KOPT-K1 (cell line): ENCODE data around the gene CDCA8.
"Not testable (repeated sequence)": the region's sequence is repeated elsewhere in the genome, so short reads cannot be mapped to it uniquely, and the experiment has no call there.

Experiments used
- H3K27ac ChIP-seq: fragments of 200-600 bp; sonication (generic); 2 replicates; pipeline ENCODE4 v1.5.1; 2016; ENCODE audit warnings: antibody characterized with exemption, mild to moderate bottlenecking, low read depth, low read length; ENCODE audit not compliant: poor library complexity, severe bottlenecking
- H3K36me3 ChIP-seq: fragments of 200-600 bp; sonication (generic); 2 replicates; pipeline ENCODE4 v1.5.1; 2017; ENCODE audit warnings: antibody characterized with exemption, mild to moderate bottlenecking, low read length, moderate library complexity; ENCODE audit not compliant: insufficient read depth
- H3K9me3 ChIP-seq: fragments of 200-600 bp; sonication (generic); 2 replicates; pipeline ENCODE4 v1.5.1; 2017; ENCODE audit warnings: antibody characterized with exemption, low read length, mild to moderate bottlenecking; ENCODE audit not compliant: insufficient read depth, poor library complexity, severe bottlenecking

The CDCA8 gene

GRCh38 chr1:37663426-37664000 is 28.8 kb upstream of the CDCA8 start:
- no peaks in the 10 kb centered on the region for H3K36me3 ChIP-seq
- no peak overlapping the region for H3K27ac ChIP-seq
- no peaks in the 10 kb centered on the region for H3K9me3 ChIP-seq

GRCh38 chr1:37666241-37666867 is 26.0 kb upstream of the CDCA8 start:
- no peaks in the 10 kb centered on the region for H3K9me3 ChIP-seq
- H3K27ac ChIP-seq, result no peak overlapping the region
- no peaks in the 10 kb centered on the region for H3K36me3 ChIP-seq

GRCh38 chr1:37667023-37667671 is 25.2 kb upstream of the CDCA8 start:
- Histone ChIP-seq H3K27ac (no peak overlapping the region), H3K9me3 (no peaks in the 10 kb centered on the region), H3K36me3 (no peaks in the 10 kb centered on the region)

GRCh38 chr1:37670133-37670532 is 22.2 kb upstream of the CDCA8 start:
- Histone ChIP-seq H3K27ac (no peak overlapping the region), H3K36me3 (no peaks in the 10 kb centered on the region), H3K9me3 (no peaks in the 10 kb centered on the region)

- Histone ChIP-seq H3K27ac (no peak overlapping the region), H3K9me3 (no peaks in the 10 kb centered on the region), H3K36me3 (no peaks in the 10 kb centered on the region)
These were observed 21.1 kb upstream of the CDCA8 start for GRCh38 chr1:37671261-37671660.

- H3K36me3 ChIP-seq, result no peaks in the 10 kb centered on the region
- H3K27ac ChIP-seq, result no peak overlapping the region
- no peaks in the 10 kb centered on the region for H3K9me3 ChIP-seq
These were observed 20.0 kb upstream of the CDCA8 start for GRCh38 chr1:37672136-37672870.

- H3K27ac ChIP-seq, result no peak overlapping the region
- no peaks in the 10 kb centered on the region for H3K9me3 ChIP-seq
- H3K36me3 ChIP-seq, result no peaks in the 10 kb centered on the region
These were observed 18.4 kb upstream of the CDCA8 start for GRCh38 chr1:37673920-37674319.

- no peaks in the 10 kb centered on the region for H3K9me3 ChIP-seq
- no peak overlapping the region for H3K27ac ChIP-seq
- peaks cover 9% of the 10 kb centered on the region for H3K36me3 ChIP-seq
These were observed 15.8 kb upstream of the CDCA8 start for GRCh38 chr1:37676281-37677142.

- H3K36me3 ChIP-seq, result peaks cover 15% of the 10 kb centered on the region
- no peaks in the 10 kb centered on the region for H3K9me3 ChIP-seq
- H3K27ac ChIP-seq, result no peak overlapping the region
These were observed 15.2 kb upstream of the CDCA8 start for GRCh38 chr1:37677143-37677439.

- Histone ChIP-seq H3K27ac (no peak overlapping the region), H3K9me3 (no peaks in the 10 kb centered on the region), H3K36me3 (peaks cover 20% of the 10 kb centered on the region)
These were observed 14.5 kb upstream of the CDCA8 start for GRCh38 chr1:37677808-37678207.

- Histone ChIP-seq H3K9me3 (no peaks in the 10 kb centered on the region), H3K36me3 (peaks cover 49% of the 10 kb centered on the region), H3K27ac (no peak overlapping the region)
These were observed 11.4 kb upstream of the CDCA8 start for GRCh38 chr1:37680933-37681332.

- Histone ChIP-seq H3K9me3 (no peaks in the 10 kb centered on the region), H3K36me3 (peaks cover 61% of the 10 kb centered on the region), H3K27ac (no peak overlapping the region)
These were observed 9.9 kb upstream of the CDCA8 start for GRCh38 chr1:37682334-37682987.

GRCh38 chr1:37684182-37684581 is 8.1 kb upstream of the CDCA8 start:
- H3K9me3 ChIP-seq, H3K27ac ChIP-seq: not testable (repeated sequence)
- H3K36me3 ChIP-seq, result peaks cover 73% of the 10 kb centered on the region

GRCh38 chr1:37685722-37686121 is 6.6 kb upstream of the CDCA8 start:
- Histone ChIP-seq H3K36me3 (peaks cover 72% of the 10 kb centered on the region), H3K27ac (no peak overlapping the region), H3K9me3 (no peaks in the 10 kb centered on the region)
